NCI-H82 treated with DMSO at 0.1 percent for 48 hours (cell line): ENCODE measurements around the gene OTOGL.
A peak's percentile ranks its signal among the peaks of the same experiment; 100 is the strongest.
"Not testable (repeated sequence)": the region's sequence is repeated elsewhere in the genome, so short reads cannot be mapped to it uniquely, and the experiment has no call there.

Experiments
- DNase-seq: peaks from one replicate; lab custom pipeline; 2025; ENCODE audit not compliant: unreplicated experiment; lab: John Stamatoyannopoulos, UW

The OTOGL gene

GRCh38 chr12:80268924-80269749 lies 169.8 kb downstream of the OTOGL start:
- no peak for DNase-seq

GRCh38 chr12:80269803-80270552 lies 170.6 kb downstream of the OTOGL start:
- no peak for DNase-seq

DNA sequence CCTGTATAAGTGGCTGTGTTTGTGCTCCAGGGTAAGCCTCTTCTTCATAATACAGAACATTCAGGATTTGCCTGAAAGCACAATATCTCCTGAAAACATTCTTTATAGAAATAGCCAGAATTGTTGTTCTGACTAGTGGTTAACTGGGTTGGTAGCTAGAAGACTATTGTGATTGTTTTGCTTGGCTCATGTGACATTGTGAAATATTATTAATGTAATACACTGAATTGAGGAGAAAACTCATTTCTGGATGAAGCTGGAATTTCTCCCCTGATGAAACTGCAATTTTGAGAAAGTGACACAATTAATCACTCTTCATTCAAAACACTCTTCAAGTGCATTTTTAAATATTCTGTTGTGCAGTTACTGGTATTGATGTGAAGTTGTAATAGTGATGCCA lies 172.4 kb downstream of the OTOGL start:
- no peak for DNase-seq

- peak; percentile 76 for DNase-seq
These were observed 173.1 kb downstream of the OTOGL start for GRCh38 chr12:80272387-80272915.

- peak; percentile 67 for DNase-seq
These were observed 173.8 kb downstream of the OTOGL start for GRCh38 chr12:80273144-80273543.

- no peak for DNase-seq
These were observed 178.4 kb downstream of the OTOGL start for GRCh38 chr12:80277732-80278131.

DNA sequence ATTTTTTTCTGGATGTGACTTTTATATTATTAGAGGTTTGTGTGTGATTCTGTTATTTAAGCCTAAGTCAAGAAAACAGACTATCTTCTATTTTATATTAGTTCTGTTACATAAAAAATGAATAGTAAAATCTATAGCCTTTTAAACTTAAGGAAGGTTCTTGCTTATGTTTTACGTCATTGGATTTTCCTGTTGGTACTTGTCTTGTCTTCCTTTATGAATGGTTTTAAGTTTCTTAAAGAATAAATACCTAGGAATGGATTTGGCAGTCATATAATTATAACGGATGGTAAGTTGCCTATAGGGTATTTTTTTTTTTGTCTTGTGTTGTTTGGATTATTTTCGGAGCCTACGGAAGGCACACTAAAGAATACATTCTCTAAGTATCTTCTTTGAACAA lies 182.9 kb downstream of the OTOGL start:
- DNase-seq: no peak

DNA sequence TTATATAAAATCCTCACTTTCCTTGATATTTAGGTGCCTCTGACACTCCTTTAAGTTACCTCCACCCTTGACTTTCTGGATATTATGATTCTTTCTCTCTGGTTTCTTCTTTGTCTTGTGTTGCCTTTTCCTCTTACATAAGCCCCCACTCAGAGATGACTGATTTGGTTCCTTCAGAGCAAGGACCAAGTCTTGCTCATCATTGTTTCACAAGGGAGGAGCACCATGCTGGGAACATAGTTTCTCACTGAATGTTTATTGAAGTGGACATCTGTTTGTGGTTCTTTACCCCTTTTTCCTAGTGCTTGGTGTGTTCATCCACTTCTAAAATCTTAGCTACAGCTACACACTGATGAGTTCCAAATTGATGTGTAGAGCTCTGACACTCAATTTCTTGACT lies 183.4 kb downstream of the OTOGL start:
- no peak for DNase-seq

DNA sequence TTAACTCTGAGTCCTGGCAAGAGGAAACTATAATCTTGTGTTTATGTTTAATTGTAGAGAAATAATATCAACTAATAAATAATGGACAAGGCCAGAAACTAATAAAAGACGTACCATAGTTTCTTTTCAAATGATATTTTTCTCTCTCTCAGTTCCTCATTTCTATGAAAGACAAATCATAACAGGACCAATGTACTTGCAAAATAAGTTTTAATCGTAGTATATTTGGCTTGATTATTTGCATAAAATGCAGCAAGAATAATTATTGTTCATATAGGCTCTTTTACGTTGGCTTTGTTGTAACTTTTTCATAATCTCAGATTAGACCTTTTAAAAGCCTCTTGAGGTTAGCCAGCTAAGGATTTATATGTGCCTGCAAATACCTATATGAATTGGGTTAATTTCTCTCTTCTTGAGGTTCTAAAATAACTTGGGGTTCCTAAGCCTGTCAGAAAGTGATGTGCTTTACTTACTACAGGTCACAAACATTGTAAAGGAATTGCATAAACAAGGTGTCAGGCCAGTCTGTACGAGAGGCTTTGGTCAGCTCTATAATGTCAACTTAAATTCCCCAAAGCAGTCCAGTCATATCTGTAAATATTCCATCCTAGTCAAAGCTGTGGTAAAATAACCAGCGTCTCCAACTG lies 191.9 kb downstream of the OTOGL start:
- no peak for DNase-seq

DNA sequence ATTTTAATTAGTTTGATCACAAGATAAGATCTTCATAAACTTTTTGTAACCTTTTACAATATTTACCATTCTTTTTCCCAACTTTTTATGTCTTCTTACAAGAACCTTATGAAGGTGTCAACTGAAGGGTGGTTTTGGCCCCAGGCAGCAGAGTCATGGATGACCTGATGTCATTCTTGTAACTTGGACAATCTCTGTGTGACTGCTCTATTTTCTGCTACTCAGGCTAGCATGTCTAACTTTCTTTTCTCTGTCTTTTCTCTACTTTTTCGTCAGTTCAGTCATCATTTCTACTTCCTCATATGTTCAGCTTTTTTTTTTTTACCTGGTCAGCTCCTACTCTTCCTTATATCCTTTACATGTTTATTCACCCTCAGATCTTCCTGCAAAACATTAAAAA lies 194.0 kb downstream of the OTOGL start:
- no peak for DNase-seq

- no peak for DNase-seq
These were observed 194.4 kb downstream of the OTOGL start for GRCh38 chr12:80293759-80294158.

DNA sequence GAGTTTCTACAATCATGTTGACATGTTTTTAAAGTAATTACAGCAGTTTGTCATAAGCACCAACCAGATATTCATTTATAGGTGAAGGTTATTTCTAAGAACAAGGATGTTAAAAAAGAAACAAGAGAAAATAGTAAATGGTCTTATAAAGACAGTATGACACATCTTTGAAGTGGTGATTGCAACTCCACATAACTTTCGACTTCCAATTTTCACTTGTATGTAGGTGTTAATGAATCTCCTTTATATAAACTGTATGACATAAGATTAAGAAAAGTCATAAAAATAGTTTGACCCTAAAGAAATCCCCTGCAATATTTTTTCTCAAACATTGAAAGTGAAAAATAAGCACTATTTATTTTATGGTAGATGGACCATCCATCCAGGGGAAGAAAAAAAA lies 199.9 kb downstream of the OTOGL start:
- DNase-seq: no peak

GRCh38 chr12:80299976-80300375 lies 200.6 kb downstream of the OTOGL start:
- no peak for DNase-seq

GRCh38 chr12:80307436-80307835 lies 208.1 kb downstream of the OTOGL start:
- DNase-seq: not testable (repeated sequence)

- DNase-seq: no peak
These were observed 213.9 kb downstream of the OTOGL start for GRCh38 chr12:80313209-80313608.

GRCh38 chr12:80314741-80315140 lies 215.4 kb downstream of the OTOGL start:
- no peak for DNase-seq

GRCh38 chr12:80316222-80316621 lies 216.9 kb downstream of the OTOGL start:
- no peak for DNase-seq

GRCh38 chr12:80317307-80317706 lies 218.0 kb downstream of the OTOGL start:
- DNase-seq: no peak

GRCh38 chr12:80317899-80318298 lies 218.6 kb downstream of the OTOGL start:
- no peak for DNase-seq

DNA sequence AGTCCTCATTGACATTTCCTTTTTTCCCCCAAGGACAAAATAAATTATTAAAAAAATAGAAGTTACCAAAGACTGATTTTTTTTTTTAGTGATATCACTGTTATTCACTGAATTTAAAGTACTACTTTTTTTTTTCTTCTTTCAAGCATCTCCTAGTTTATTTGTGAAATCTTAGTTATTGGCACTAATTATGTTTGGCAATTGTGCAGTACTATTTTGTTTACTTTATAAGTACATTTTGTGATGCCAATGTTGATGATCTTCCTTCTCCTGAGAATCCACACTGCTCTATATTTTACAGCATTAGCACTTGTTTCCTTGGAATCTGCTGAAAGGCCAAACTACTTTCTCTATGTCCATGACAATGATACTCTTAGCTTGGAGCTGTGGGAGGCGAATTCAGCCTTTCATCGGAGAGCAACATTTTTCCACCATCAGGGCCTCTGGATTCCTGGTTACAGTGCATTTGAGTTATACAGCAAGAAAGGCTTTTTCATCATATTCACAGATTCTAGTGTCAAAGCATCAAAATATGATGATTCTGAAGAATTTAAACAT lies 220.9 kb downstream of the OTOGL start:
- no peak for DNase-seq

DNA sequence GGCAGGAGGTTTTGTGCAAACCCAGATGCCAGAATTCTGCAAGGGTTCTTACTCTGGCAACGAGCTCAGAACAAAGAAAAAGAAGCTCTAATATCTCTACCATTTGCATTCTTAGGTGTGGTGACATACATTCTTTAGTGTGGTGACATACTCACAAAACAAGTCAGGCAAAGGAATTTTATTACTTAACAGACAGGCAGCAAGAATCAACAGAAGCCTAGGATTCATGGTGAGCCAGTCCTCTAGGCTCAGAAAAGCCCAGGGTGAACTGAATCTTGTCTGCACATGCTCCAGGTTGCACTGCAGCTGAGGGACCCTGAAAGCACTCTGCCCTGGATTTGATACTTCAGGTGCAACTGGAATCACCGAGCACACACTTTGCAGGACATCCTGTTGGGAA lies 222.3 kb downstream of the OTOGL start:
- no peak for DNase-seq
